GM11168 (cell line): ENCODE data around the gene CCT3.

ENCODE experiments used
- in situ Hi-C: fragments of 300-500 bp; cut with MboI; formaldehyde crosslinking; loops from one replicate; pipeline ENCODE4 v1.12.0; 2022; ENCODE audit warnings: low sequenced_read_pairs; ENCODE audit not compliant: unreplicated experiment

The CCT3 gene

DNA sequence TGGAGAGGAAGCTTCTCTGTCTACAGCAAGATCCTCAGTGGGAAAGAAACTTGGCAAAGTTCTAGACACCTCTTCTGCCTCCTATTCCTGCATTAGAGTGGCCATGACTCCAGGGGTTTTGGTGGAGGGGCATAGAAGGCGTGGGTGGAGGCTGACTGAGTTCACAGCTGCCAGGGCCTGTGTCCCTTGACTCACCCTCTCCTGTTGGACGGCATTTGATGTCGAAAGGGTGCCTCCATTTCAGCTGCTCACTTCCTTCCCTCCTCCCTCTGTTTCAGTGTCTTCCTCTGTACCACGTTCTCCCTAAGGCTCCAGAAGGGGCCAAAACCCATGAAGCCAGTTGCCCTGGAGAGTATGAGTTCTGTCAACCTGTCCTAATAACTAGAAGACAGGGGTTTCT is 53.3 kb downstream of the CCT3 start:
- in situ Hi-C loops: no loop called here

DNA sequence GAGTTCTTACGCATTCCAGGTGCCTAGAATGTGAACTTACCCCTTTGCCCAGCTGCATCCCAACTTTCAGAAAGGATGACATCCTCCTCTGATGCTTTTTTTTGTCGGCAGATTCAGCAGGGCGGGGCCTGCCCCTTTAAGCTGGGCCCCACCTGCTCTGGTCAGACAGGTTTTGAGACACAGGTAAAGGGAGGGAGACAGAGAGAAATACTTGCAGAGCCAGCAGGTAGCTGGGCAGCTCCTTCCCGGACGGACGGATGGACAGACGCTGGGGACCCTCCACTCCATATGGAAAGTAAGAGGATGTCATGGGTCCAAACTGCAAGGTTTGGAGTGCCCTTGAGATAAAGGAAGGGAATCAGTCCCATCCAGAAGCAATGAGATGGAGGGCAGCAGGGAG is 54.0 kb downstream of the CCT3 start, which contains the start of gene TMEM79:
Gene TMEM79, plus strand, starts transcription at position 214 of the 400 bp plus-strand sequence. CDS start 902 bp downstream, outside the sequence.
- in situ Hi-C loops: no loop called here

DNA sequence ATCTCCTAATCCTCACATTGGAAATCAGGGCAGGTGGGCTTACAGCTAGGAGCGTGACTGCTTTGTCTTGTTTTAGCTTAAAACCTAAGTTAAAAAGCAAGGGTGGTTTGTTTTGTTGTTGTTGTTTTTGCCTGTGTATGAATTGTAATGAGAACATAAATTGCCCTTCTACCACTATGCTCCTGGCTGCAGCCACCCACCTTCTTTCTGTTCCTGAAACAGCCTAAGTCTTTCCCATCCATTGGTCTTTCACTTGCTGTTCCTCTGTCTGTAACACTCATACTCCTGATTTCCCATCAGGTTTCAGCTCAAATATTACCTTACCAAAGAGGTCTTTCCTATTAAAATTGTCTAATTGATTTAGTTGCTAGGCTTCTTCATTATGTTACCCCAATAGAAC is 54.6 kb downstream of the CCT3 start:
- in situ Hi-C loops: no loop called here

DNA sequence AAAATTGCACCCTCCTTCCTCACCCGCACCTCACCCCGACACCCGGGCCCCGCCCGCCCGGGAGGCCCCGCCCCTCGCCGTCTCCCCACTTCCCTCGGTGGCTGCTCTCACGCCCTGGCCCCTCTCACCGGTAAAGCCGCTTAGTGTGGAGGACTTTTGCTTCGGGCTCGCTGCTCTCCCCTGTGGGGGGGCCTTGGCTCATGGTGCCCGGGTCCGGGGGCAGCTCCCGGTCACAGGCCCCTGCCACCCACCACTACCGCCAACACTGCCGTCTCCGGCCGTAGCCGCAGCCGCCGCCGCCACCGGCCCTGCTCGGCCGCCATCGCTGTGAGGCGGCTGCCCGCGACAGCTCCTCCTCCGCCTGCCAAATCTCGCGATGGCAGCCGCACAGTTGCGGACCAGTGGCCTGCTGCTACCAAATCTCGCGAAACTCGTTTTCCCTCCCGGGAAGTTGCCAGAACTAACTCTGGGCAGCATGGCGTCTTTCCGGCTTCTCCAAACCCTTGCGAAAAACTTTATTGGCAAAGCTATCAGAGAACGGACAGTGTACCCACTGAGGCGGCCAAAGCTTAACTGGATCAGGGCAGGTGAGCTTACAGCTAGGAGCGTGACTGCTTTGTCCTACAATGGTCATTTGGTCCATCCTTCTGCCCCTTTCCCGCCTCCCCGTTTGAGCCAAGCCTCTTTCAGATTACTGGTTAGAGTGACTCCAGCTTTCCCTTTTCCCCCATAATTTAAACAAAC is 55.4 kb downstream of the CCT3 start, which contains the start of gene SMG5:
Gene SMG5, minus strand, starts transcription at position 347 of the 744 bp plus-strand sequence. Its CDS starts 145 bp downstream, at position 202.
- in situ Hi-C loops: no loop called here

DNA sequence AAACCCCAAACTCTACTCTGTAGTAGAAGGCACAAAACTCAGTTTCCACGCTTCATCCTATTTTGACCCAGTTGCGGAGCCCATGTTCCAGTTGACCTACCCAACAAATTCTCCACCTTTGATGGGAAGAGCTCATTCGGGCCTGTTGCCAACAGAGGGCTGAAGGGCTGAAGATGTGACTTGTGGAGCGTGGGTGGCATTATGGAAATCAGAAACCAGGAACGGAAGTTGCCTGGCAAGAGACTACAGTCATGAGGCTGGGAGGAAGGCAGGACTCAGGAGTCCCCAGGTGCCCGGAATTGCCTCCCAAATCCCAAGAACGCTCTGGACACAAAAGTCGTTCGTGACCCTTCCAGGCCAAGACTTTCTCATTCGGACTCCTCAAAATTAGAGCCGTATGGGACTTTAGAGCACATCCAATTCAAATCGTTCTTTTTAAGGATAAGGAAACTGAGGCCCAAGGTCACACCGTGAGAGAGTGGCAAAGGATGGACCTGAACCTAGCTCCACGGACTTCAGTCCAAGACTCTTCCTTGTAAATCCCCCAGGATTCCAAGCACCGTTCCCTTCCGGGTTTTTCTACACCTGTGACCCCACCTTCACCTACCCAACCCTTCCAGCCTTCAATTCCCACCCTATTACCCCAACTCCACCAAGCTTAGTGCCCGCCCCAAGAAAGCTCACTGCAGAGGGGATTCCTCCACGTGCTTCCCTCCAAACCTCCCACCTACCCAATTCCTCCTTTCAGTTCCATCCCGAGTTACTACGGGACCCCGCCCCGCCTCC is 56.2 kb downstream of the CCT3 start:
- in situ Hi-C loops: no loop called here

DNA sequence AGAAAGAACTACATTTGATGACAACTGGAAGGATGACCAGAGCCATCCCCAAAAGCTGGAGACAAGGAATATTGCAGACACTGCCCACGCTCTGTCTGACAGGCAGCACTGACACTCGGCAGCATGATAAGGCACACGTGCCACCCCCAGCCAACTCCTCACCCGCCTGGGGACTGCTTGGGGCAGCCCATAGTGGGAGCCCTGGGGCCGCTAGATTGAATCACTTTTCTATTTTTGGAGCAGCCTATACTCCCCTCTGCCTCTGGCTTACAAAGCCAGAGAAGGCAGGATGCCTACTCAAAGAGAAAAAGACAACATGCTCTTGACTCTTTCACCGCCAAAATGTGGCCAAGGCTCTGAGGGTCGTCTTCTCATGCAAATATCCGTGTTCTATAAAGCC is 56.8 kb downstream of the CCT3 start:
- in situ Hi-C loops: no loop called here

DNA sequence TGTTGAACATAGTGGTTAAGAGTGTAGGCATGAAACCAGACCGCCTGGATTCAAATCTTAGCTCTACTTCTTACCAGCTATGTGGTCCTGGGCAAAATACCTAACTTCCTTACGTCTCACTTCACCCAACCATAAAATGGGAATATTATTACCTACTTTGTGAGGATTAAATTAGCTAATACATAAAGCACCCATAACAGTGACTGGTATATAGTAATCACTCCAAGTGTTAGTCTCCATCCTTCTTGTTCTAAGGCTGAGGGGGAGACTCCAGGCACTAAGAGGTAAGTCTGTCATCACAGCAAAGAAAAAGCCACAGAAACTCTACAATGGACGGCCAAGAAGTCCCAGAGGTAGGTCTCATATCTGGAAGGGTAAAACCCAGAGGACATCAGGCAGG is 58.3 kb downstream of the CCT3 start:
- in situ Hi-C loops: no loop called here

DNA sequence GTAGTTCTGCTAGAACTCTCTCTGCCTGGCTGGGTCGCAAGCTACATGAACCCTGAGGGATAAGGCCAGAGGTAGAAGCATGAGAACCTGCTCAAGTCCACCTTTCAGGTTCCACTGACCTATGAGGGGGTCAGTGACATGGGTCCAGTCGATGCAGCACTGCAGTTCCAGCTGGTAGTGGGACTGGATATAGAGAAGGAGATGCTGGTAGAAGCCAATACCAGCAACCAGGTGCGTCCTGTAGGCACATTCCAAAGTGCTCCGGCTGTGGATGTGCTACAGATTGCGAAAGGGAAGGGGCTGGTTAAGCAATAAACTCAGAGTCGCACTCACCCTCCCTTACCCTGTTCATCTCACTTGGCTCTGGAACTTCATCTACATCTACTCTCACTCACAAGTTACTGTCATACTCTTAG is 61.1 kb downstream of the CCT3 start:
- in situ Hi-C loops: no loop called here

DNA sequence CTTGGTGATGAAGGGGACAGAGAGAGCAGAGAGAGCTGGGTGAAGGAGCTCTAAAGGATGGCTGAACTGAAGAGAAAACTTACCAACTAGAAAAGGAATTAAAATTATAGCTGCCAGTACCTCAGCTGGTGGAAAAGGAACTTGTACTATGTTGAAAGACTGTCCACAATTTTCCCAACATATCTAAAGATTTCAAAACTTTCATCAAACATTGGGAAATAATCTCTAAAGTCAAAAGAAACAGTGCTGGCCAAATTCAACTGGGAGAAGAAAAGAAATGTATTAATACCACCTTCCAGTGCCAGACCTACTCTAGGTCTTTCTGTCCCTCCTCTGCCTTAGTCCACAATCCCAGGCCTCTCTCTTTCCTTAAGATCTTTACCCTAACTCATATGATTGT is 61.6 kb downstream of the CCT3 start:
- in situ Hi-C loops: no loop called here

DNA sequence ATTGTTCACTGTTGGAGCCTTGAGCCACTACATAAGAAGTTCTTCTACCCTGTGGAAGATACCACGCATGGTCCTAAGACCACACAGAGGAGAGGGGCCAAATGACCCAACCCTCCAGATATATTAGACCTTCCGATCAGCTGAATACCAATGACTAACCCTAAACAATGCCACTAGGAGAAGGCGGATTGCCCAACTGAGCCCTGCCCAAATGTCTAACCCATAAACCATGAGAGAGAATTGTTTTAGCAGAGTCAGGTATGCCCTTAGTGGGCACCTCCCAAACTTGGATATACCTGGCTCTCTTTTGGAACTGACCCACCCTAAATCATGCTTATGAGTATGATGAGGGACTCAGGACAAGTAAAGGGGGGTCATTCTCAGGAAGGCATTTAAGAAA is 67.8 kb downstream of the CCT3 start:
- in situ Hi-C loops: no loop called here

DNA sequence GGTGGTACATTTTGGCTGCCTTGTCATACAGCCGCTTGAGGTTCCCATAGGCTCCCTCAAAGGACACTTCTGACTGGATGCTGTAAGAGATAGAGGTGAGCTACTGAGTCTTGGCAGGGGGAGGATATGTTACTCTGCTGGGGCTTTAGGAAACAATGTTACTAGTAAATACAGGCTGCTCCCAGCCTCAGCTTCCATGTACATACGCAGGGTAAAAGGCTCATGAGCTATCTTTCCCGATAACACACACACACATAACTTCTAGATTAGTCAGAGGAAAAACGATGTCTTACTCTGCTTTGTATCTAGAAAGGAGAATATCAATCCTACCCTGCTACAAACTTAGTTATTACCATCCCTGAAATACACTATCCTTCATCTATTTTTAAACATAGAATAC is 69.8 kb downstream of the CCT3 start:
- in situ Hi-C loops: no loop called here

DNA sequence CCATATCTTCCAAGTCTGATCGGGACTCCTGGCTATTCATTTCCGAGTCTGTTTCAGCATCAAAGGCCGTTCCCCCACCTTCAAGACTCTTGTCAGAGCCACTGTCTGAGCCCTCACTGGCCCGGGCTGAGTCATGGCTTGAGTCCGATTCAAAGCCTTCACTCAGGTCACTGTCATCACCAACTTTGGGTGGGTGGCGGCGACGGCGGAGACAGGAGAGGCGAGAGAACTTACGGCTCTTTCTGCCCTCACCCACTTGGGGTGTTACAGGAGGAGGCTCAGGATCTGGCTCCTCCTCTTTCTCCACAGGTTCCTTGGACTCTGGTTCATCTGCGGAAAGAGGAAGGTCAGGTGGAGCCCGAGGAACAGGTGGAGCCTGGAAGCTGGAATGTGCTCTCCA is 72.0 kb downstream of the CCT3 start:
- in situ Hi-C loops: no loop called here

DNA sequence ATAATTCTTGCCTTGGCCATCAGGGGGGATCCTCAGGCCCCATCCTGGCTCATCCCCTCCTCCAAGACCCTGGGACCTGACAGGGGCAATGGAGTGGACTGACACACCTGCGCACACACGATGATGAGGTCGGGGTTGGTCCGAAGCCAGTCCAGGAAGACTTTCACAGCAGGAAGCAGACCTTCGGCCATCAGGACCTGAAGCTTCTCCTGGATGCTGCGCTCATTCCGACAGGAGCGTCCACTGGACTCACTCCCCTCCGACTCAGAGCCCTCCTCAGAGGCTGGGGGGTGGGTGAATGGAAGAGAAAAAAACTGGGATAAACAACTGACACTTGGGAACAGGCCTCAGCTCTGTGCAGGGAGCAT is 74.8 kb downstream of the CCT3 start:
- in situ Hi-C loops: no loop called here

DNA sequence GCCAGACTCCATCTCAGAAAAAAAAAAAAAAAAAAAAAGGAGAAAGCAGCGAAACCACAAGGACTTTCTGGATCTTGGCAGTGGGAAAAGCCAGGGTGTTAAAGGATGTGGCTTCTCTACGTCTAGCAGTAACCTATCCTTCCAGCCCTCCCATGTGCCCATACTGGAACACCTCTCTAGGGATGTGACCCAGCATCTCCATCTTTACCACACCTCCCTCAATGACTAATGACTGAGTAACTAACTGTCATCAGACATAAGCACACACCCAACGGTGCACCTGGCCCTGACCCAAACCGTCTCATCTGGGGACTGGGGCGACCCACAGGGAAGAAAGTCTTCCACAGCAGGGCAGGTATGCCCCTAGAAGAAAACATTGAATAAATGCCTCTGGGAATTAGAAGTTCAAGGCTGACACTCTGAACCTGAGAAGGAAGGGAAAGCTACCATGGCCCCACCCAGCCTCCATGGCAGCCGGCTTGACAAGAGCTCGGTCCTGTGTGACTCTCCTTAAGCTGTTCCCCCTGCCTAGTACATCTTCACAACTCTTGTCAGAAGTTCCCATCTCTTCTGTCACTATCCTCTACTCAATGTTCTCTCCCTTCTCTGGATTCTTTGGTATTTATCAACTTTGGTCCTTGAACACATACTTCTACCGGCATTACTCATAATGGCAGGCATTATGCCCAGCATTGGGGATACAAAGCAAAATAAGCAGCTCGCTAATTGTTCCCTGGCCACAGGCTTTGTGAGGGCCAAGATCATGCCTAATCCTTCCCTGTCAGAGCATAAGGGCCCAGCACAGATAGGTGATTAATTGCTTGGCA is 75.4 kb downstream of the CCT3 start:
- in situ Hi-C loops: no loop called here

DNA sequence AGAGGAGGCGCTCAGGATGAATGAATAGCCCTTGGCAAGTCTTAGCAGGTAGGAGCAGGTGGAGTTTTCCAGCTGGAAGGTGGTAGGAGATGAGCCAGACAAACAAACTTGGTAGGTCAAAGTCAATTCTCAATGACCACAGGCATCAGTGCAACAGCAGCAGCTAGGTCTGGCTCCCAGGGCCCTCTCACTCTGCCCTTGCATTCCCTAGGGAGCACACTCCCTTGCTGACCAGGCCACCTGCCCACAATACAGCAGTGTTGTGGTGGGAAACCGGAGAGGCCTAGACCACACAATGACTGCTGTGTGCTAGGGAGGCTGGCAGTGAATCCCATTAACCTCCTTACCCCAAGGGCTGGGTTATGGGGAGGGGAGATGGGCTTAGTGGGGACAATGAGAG is 77.2 kb downstream of the CCT3 start:
- in situ Hi-C loops: no loop called here

DNA sequence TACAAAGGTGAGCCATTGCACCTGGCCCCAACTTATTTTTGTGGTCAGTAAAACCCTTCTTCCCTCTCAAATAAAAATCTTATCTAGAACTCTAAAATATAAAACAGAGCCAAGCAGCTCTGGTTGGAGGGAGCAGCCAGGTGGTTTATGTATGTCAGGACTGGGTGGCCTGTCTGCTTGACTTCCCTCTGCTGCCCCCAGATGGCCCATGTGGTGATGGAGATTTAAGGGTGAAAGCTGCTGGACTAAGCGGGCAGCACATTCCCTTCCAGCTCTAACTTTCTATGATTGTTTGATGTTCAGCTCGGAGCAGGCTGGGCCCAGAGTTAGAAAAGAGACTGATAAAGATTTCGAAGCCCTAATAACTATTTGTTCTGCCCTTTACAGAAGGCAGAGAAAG is 78.3 kb downstream of the CCT3 start:
- in situ Hi-C loops: no loop called here
